CD1c-positive myeloid dendritic cell (primary cell): Measurements from ENCODE around the gene SS18L1.

Source experiments
- DNase-seq: peaks from one replicate; pipeline ENCODE4 v3.0.0-alpha.2; 2016; ENCODE audit errors: extremely low spot score

Gene SS18L1

DNA sequence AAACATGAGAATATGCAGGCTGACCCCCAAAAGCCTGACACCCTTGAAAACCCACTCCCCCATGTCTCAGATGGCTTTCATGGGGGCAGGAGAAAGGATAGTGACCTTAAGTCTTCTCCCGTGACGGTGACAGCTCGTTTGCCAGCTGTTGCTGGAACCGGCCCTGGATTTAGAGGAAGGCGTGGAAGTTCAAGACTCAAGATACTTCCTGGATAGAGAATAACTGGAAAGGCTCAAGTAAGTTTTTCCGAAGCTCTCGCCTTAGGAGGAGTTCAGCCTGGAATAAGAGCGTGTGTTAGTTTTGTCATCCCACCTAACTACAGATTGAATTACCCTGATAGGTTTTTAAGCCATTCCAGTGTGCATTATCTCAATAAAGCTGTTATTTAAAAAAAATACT is 27.7 kb downstream of the SS18L1 start:
- DNase-seq: no peak

- DNase-seq: no peak
Observed at GRCh38 chr20:62172666-62173065, 29.1 kb downstream of the SS18L1 start.

- DNase-seq: no peak
Observed at GRCh38 chr20:62174021-62174804, 30.6 kb downstream of the SS18L1 start.

- DNase-seq: no peak
Observed at GRCh38 chr20:62174870-62175624, 31.5 kb downstream of the SS18L1 start.

GRCh38 chr20:62175711-62176110 is 32.1 kb downstream of the SS18L1 start:
- DNase-seq: no peak

DNA sequence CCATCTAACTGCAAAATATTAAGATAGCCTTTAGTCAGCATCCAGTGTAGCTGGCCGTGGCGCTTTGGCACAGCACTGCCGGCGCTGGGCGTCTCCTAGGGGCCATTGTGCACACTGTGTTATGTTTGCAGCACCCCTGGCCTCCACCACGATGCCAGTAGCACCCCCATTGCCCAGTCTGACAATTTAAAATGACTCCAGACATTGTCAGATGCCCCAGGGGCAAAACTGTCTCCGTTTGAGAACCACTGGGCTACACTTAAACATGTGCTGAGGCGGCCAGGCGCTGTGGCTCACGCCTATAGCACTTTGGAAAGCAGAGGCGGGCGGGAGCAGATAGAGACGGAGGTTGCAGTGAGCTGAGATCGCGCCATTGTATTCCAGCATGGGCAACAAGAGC is 33.3 kb downstream of the SS18L1 start:
- DNase-seq: no peak

DNA sequence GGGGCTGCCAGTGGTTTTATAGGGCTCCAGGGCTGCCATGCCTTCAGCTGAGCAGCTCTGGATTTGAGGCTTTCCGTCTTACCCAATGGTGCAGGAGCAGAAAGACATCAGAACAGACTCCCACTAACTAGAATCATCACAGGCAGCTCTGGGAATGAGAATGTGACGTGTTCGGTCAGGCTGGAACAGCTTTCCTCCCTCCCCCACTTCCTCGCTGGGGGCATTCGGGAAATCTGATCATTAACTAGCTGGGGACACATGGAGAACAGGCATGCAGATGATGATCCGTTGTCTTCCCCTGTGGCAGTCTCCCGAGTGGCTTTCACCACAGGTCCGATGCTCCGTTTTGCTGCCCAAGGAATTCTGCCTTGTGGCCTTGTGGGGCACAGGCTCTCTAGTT is 33.7 kb downstream of the SS18L1 start:
- DNase-seq: no peak

- no peak for DNase-seq
Observed at GRCh38 chr20:62178316-62179161, 35.0 kb downstream of the SS18L1 start.

- no peak for DNase-seq
Observed at GRCh38 chr20:62179162-62179504, 35.6 kb downstream of the SS18L1 start.

DNA sequence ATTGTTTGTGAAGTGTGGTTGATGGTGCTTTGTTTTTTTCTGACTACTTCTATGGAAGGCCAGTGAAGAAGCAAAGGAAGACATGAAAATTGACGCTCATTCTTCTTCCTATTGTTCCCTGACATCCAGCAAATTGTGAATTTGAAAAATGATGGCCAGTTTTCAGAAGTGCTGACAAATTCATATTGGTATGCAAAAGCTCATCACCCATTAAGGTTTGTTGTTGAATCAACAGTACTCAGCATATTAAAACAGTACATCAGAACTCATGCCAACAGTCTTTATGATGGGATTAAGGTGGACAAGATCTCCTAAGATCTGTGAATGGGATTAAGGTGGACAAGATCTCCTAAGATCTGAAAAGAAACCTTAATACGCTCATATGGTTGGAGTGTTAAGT is 38.2 kb downstream of the SS18L1 start:
- no peak for DNase-seq

- peak; percentile 99 for DNase-seq
Observed at GRCh38 chr20:62182469-62183425, 39.2 kb downstream of the SS18L1 start, which contains the start of gene MTG2. TSS of gene MTG2 (plus strand) at chr20:62183028. CDS start at chr20:62193421, 10,393 bp downstream.

GRCh38 chr20:62183426-62184142 is 40.0 kb downstream of the SS18L1 start:
- no peak for DNase-seq

DNA sequence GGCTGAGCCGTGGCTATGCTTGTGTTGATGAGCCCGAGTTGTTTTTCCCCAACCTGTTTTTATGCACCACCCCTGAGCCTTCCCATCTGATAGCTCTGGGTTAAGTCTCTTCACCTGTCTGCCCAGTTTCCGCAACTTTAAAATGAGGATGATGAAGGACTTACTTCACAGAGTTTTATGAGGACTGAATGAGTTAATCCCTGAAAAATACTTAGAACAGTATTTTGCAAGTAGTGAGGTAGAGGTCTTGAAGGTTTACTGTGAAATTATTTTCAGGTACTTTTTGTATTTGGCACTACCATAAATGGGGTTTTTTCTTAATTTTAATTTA is 42.5 kb downstream of the SS18L1 start:
- DNase-seq: no peak

DNA sequence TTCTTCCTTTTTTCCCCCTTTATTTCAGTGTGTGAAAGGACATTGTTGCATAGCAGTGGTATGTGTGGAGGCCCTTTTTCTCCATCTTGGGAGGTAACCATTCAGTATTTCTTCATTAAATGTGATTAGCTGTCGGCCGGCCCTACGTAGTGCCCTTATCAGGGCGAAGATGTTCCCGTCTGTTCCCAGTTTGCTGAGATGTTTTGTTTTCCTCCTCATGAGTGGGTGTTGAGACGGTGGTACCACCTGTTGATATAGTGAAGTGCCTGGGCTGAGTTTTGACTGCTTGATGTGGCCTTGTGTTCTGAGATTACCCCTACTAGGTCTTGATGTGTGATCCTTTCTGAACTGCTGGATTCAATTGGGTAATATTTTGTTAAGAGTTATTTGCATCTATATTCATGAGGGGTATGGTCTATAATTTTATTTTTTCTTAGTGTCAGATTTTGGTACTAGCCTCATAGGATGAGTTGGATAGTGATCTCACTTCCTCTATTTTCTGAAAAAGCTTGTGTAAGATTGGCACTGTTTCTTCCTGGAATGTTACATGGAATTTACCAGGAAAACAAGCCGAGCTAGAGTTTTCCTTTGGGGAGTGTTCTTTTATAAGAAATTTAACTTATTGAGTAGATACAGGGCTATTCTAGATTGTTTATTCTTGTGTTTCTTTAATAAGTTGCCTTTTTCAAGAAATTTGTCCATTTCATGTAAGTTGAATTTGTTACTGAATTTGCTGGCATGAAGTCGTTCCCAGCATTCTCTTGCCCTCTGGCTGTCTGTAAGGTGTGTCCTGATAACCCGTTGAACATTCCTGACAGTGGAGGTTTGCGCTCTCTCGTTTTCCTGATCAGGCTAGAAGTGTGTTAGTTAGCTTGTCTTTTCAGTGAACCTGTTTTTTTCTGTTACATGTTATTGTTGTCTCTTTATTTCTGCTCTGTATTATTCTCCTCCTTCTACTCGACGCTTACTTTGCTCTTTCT is 43.6 kb downstream of the SS18L1 start:
- peak; percentile 42 for DNase-seq

DNA sequence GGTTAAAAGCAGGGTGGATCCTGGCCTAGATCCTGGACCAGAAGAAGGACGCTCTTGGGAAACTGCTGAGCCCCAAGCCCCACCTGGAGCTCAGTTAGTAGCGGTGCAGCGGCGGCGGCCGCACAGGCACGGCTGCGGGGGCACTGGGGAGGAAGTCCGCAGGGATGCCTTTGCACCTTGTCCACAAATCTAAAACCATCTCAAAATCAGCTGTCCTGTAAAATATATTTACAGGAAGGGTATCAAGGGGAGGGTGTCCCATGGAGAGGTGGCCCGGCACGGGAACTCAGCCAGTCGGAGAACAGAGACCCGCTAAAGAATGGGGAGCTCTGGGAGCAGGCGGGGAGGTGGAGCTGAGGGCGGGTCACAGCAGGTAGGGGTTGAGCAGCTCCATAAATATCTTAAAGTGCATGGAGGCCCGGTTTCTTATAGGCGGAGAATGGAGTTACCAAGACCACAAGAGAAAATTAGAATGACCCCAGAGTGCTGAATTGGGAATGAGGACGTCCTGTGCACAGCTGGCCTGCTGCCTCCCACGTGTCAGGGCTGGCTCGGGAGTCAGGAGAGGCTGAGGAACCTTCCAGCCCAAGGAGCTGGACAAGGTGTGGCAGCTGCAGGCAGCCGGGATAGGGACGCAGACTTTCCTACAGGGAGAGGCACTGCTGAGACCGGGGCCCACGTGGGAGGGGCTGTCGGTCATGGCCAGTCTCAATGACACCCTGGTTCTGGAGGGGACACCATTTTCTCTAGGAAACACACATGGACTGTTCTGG is 47.3 kb downstream of the SS18L1 start:
- no peak for DNase-seq

GRCh38 chr20:62191781-62192559 is 48.4 kb downstream of the SS18L1 start:
- DNase-seq: no peak

GRCh38 chr20:62192635-62193034 is 49.1 kb downstream of the SS18L1 start:
- no peak for DNase-seq
